HG02763 (cell line): ENCODE measurements around the gene LCE5A.
"Not testable (repeated sequence)": the region's sequence is repeated elsewhere in the genome, so short reads cannot be mapped to it uniquely, and the experiment has no call there.

Source experiments
- ATAC-seq: cut with Tn5 transposase; IDR thresholded peaks from one replicate; pipeline ENCODE4 v1.9.1; 2021; ENCODE audit warnings: mild to moderate bottlenecking, moderate library complexity; ENCODE audit not compliant: unreplicated experiment

The LCE5A gene

GRCh38 chr1:152510503-152510902, at the start of gene LCE5A:
Gene LCE5A, plus strand, starts transcription at chr1:152510803. Its CDS starts 732 bp downstream, at chr1:152511535.
- no peak for ATAC-seq

DNA sequence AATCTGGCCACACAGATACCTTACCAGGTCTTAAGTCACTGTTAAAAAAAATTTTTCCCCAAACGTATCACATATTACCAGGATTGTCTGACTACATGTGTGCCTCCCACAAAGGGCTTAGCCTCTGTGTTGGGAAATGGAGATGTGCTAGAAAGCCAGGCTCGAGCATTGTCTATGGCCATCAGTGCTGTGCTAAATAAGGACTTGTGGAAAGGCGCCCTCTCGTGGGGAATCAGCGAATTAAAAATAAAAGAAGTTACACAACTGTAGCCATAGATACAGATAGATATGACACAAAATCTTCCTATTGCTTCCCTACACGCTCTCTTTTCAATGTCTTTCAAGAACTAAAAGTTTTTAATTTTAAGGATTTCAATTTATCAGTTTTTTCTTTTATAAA, 49.1 kb upstream of the LCE5A start:
- ATAC-seq, result no peak

DNA sequence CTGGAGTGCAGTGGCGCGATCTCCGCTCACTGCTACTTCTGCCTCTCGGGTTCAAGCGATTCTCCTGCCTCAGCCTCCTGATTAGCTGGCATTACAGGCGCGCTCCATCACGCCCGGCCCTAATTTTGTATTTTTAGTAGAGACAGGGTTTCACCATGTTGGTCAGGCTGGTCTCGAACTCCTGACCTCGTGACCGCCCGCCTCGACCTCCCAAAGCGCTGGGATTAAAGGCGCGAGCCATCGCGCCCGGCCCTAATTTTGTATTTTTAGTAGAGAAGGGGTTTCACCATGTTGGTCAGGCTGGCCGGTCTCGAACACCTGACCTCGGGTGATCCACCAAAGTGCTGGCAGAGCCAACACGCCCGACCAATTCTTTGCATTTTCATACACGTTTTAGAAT, 48.0 kb upstream of the LCE5A start:
- ATAC-seq, result no peak

DNA sequence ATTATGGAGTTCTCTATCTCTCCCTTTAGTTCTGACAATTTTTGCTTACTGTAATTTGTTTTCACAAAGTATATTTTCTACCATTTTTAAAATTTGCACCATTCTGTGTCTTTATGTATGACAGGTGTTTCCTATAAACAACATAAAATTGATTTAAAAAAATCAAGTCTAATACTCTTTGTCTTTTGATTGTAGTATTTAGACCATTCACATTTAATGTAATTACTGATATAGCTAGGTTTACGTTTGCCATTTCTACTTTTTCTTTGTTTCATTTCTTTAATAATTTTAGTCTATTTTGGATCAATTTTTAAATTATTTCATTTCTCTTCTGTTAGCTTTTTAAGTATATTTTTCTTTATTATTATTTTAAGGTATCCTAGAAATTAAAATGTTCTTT, 44.4 kb upstream of the LCE5A start:
- no peak for ATAC-seq

- no peak for ATAC-seq
Measured at GRCh38 chr1:152473887-152474537, 36.6 kb upstream of the LCE5A start.

DNA sequence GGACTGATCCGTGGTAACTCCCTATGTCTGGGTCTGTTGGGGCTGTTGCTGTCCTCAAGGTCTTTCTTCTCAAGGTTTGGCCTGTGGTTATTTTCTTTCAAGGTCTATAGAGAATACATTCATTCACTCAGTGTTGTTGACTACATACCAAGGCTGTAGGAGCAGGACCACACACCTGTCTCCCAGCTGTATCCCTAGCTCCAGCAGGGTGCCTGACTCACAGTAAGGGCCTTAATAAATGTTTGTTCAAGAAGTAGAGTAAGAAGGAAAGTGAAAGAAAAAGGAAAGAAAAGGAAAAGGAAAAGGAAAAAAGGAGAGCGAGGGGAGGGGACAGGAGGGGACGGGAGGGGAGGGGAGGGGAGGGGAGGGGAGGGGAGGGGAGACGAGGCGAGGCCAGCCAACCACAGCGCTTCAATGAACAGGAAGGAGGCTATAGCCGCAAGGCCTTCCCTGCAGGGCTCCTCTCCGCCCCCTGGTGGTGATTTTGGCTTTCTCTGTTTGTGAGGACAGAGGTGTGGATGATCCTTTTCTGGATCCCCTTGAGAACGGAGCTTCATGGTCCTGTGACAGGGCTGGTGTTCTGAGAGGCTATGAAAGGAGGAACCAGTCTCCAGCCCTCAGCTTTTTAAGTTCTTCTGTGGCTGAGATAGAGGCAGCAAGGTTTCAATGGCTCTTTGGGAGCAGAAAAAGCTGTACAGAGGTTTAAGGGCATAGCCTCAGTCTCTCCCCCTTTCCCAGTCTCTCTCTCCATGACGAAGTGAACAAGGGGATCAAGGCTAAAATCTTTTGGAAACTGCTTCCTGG, 30.6 kb upstream of the LCE5A start:
- ATAC-seq, result no peak

- ATAC-seq, result no peak
Measured at GRCh38 chr1:152481869-152482664, 28.5 kb upstream of the LCE5A start.

GRCh38 chr1:152486400-152487006, 24.1 kb upstream of the LCE5A start:
- ATAC-seq, result no peak

DNA sequence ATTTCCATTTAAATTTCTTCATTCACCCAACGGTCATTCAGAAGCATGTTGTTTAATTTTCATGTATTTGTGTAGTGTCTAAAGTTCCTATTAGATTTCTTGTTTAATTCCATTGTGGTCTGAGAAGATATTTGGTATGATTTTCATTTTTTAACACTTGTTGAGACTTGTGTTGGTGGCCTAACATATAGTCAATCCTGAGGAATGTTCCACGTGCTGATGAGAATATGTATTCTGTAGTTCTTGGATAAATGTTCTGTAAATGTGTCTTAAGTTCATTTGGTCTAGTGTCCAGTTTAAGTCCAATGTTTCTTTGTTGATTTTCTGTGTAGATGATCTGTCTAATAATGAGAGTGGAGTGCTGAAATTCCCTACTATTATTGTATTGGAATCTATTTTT, 22.7 kb upstream of the LCE5A start:
- no peak for ATAC-seq

GRCh38 chr1:152491537-152491936, 19.1 kb upstream of the LCE5A start:
- ATAC-seq, result not testable (repeated sequence)

- no peak for ATAC-seq
Measured at GRCh38 chr1:152495066-152495675, 15.4 kb upstream of the LCE5A start.

- no peak for ATAC-seq
Measured at GRCh38 chr1:152497273-152497672, 13.3 kb upstream of the LCE5A start.

GRCh38 chr1:152501704-152502103, 8.9 kb upstream of the LCE5A start:
- ATAC-seq, result no peak

DNA sequence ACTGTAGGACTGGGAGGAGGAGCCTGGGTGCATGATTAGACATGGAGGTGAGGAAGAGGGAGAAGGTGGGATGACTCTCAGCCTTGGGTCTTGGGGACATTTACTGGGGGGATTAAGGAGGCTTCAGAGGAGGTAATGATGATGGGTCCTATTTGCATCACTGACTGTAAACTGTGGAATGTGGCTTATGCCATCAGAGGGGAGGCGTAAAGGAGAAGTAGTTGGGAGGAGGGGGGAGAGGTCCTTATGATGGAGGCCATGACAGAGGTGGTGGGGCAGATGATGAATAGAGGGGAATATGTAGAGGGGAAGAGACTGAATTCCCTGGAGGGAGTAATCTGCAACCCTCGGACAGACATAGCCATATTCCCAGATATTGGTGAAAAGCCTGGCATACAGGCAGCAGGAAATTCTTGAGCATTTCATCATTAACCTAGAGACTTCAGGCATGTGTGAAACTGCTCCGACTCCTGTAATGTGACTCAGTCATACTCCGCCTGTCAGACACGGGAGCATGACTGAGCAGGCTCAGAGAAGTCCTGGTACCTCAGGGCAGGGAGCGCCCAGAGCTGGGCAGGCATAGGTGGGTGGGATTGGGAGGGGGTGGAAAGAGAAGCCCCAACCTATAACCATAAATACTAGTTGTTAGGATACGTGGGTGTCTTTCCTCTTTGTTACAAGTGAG, 8.0 kb upstream of the LCE5A start:
- ATAC-seq, result no peak

GRCh38 chr1:152505083-152505482, 5.5 kb upstream of the LCE5A start:
- no peak for ATAC-seq

GRCh38 chr1:152506899-152507498, 3.6 kb upstream of the LCE5A start:
- ATAC-seq, result no peak

GRCh38 chr1:152511596-152511995, 993 bp downstream of the LCE5A start:
- no peak for ATAC-seq

GRCh38 chr1:152513081-152513480, 2.5 kb downstream of the LCE5A start:
- no peak for ATAC-seq

DNA sequence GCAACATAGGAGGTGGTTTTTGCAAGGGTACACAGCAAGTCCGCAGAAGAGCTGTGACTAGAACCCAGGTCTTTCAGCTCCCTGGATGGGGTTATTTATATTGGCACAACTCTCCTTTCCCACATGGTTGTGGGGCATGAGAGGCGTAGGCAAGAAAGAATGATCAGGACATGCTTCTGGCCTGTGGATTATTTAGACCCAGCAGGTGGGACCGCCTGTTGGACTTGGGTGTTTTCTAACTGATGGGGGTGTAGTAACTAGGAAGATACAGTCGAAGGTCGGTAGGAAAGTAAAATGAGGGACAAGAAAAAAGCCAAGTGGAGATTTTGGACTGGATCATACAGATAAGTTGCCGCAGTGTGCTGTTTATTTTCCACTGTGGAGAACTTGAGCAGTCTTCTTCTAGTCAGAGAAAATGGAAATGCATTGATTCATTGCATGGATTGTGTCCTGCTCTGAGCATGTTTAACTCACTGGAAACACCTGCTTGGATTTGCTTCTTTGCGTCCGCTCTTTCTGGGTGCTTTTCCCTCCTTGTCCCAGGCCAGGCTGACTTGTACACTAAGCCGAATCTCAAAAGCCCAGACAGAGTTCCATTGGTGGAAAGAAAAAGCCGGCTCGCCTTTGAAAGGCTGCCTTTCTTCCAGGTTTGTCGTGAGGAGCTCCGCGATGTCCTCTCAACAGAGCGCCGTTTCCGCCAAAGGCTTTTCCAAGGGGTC, 4.3 kb downstream of the LCE5A start:
- ATAC-seq, result no peak
